HepG2 (cell line): Measurements from ENCODE around the gene C20orf204. TPM values are rescaled to one million over a fixed set of nuclear protein-coding genes. Genes with fewer than 3 reads are reported as not detected.

ENCODE experiments used
- CTCF ChIP-seq: sonication (generic); formaldehyde crosslinking; IDR thresholded peaks from 2 replicates; pipeline ENCODE4 v1.5.0; 2020; ENCODE audit warnings: mild to moderate bottlenecking, missing genetic modification reagents, moderate library complexity
- FOXK2 ChIP-seq: fragments of 450-650 bp; IDR thresholded peaks from 2 replicates; pipeline ENCODE4 v1.6.1; 2016
- HBP1 ChIP-seq: IDR thresholded peaks from 2 replicates; pipeline ENCODE4 v1.6.1; 2016; ENCODE audit warnings: low read depth, control low read depth
- HNRNPK ChIP-seq: fragments of 200-400 bp; formaldehyde crosslinking; IDR thresholded peaks from 2 replicates; pipeline ENCODE4 v1.6.1; 2018; ENCODE audit warnings: low read length, low read depth, moderate library complexity, mild to moderate bottlenecking; ENCODE audit not compliant: poor library complexity, severe bottlenecking
- JUNB ChIP-seq: sonication (generic); formaldehyde crosslinking; IDR thresholded peaks from 2 replicates; pipeline ENCODE4 v1.8.0; 2022; ENCODE audit warnings: missing genetic modification reagents, mild to moderate bottlenecking, borderline replicate concordance
- KIAA2018 ChIP-seq: sonication (generic); formaldehyde crosslinking; IDR thresholded peaks from 2 replicates; pipeline ENCODE4 v1.5.0; 2020; ENCODE audit warnings: mild to moderate bottlenecking, missing genetic modification reagents, borderline replicate concordance
- POLR2A ChIP-seq, 2 experiments: IDR thresholded peaks; 2 replicates each; pipeline ENCODE4 v1.6.1; 2011; ENCODE audit warnings: low read depth in 2 of 2, low read length in 2 of 2, mild to moderate bottlenecking in 1 of 2, moderate library complexity in 1 of 2; ENCODE audit not compliant: insufficient read depth in 1 of 2
- SMARCC2 ChIP-seq: fragments of 450-650 bp; IDR thresholded peaks from 2 replicates; pipeline ENCODE4 v1.6.1; 2017; ENCODE audit warnings: antibody characterized with exemption, mild to moderate bottlenecking
- ZBTB46 ChIP-seq: sonication (generic); formaldehyde crosslinking; IDR thresholded peaks from 2 replicates; pipeline ENCODE4 v1.4.0; 2020; ENCODE audit warnings: mild to moderate bottlenecking, missing genetic modification reagents, borderline replicate concordance
- ZNF235 ChIP-seq: sonication (generic); formaldehyde crosslinking; IDR thresholded peaks from 2 replicates; pipeline ENCODE4 v1.8.1; 2023; ENCODE audit warnings: mild to moderate bottlenecking, missing genetic modification reagents, borderline replicate concordance
- ZNF329 ChIP-seq: sonication (generic); formaldehyde crosslinking; IDR thresholded peaks from 2 replicates; pipeline ENCODE4 v1.9.0; 2021; ENCODE audit warnings: low read depth, mild to moderate bottlenecking, missing genetic modification reagents
- ZNF496 ChIP-seq: sonication (generic); formaldehyde crosslinking; IDR thresholded peaks from 2 replicates; pipeline ENCODE4 v1.8.1; 2023; ENCODE audit warnings: mild to moderate bottlenecking, moderate library complexity, missing genetic modification reagents; ENCODE audit not compliant: insufficient replicate concordance
- ZNF672 ChIP-seq: sonication (generic); formaldehyde crosslinking; IDR thresholded peaks from 2 replicates; pipeline ENCODE4 v1.8.1; 2022; ENCODE audit warnings: missing genetic modification reagents
- ZNF768 ChIP-seq: sonication (generic); formaldehyde crosslinking; IDR thresholded peaks from 2 replicates; pipeline ENCODE4 v1.4.0; 2020; ENCODE audit warnings: missing genetic modification reagents
- ZNF770 ChIP-seq: sonication (generic); formaldehyde crosslinking; IDR thresholded peaks from 2 replicates; pipeline ENCODE4 v1.5.0; 2020; ENCODE audit warnings: mild to moderate bottlenecking, missing genetic modification reagents
- polyA plus RNA-seq, 8 experiments: library from polyadenylated mRNA; depleted of rRNA in 3 of 8; stranded (reverse) in 7 of 8; unstranded in 1 of 8; fragments of >200 nt; fragmentation: Illumina TruSeq in 4 of 8; extraction: Trizol in 4 of 8; gene quantifications; 2 replicates each; pipeline versions ENCODE4 v1.2.1 to v1.2.3, GENCODE V29; 2011 to 2016; ENCODE audit warnings: low read depth in 4 of 8, missing spikeins in 1 of 8, mixed read lengths in 1 of 8; ENCODE audit not compliant: insufficient read depth in 1 of 8
- total RNA-seq, 5 experiments: library from RNA; depleted of rRNA; stranded (reverse); fragments of >200 nt; fragmentation: Illumina TruSeq; extraction: Trizol; gene quantifications; 2 replicates each; pipeline ENCODE4 v1.2.3, GENCODE V29; 2016; ENCODE audit warnings: low read depth in 1 of 5

The C20orf204 gene
- total and polyA plus RNA-seq, 2 of the 13 experiments (the other 11 are each of a cell fraction or from before 2014, with no cell fraction given), result 22.1 to 80.0 TPM

- no peak for TF ChIP-seq KIAA2018
- TF ChIP-seq ZBTB46 (CRISPR knock-in tag), result 0 out of 2 replicates have a peak, but pooled peaks have one; percentile 65
- no peak; the same call in 1 of the 2 replicates for TF ChIP-seq ZNF768
- TF ChIP-seq JUNB (CRISPR knock-in tag), result no peak
- no peak for TF ChIP-seq CTCF (CRISPR knock-in tag)
- TF ChIP-seq SMARCC2, result no peak
- no peak for TF ChIP-seq ZNF672 (CRISPR knock-in tag)
- no peak for TF ChIP-seq ZNF329 (CRISPR knock-in tag)
- no peak for TF ChIP-seq FOXK2
- no peak for TF ChIP-seq HBP1 (CRISPR knock-in tag)
- peak; percentile 30; the same call in 1 of the 2 replicates for TF ChIP-seq ZNF235 (CRISPR knock-in tag)
- peak; percentile 82 for TF ChIP-seq ZNF770 (CRISPR knock-in tag)
- TF ChIP-seq ZNF496 (CRISPR knock-in tag), result no peak
- peak in 1 of 2 experiments; percentile 2; a peak in 1 of 4 replicates for TF ChIP-seq POLR2A (IDR thresholded peaks at IDR 0.05; ENCODE audit: insufficient read depth in 1 of 2, low read depth in 2 of 2, low read length in 2 of 2)
- TF ChIP-seq HNRNPK, result no peak
Observed at GRCh38 chr20:64049878-64050260, 13.9 kb downstream of the C20orf204 start (continued).
